ENCODE results near the gene OGFR. TPM values are rescaled to one million over a fixed set of nuclear protein-coding genes. Genes with fewer than 3 reads are reported as not detected.
A peak's percentile ranks its signal among the peaks of the same experiment; 100 is the strongest.

The OGFR gene
- total and polyA plus RNA-seq, 2 experiments from 2014 or later = 9.9 to 52.2 TPM

DNA sequence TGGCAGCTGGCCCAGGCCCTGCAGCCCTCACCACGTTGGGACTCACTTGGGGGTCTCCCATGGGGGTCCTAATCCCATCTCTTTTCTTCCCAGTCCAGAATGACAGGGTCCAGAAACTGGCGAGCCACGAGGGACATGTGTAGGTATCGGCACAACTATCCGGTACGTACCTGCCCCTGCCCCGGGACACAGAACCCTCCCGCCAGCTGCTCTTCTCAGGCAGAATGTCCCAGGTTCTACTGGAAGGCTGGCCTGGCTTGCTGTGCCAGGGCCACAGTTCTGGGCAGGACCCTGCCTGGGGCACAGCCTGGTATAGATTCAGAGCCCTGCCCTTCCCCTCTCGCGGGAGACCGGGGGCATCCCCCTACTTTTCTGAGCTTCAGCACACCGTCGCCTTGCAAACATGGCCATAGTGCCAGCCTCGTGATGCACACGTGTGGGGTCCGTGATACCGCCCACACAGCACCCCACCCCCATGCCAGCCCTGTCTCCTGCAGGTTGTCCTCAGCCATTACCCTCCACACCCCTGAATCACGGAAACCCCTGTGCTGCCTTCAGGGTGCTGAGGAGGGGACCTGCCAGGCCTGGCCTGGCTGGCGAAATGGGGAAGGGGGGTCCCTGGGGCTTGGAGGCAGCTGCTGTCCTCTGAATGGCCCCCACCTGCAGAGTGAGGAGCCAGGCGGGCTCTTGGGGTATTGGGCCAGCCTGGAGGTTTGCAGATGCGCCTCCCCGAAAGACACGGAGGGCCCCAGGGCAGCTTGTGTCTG is 3.0 kb downstream of the OGFR start:
- Histone ChIP-seq H2AFZ (no peak overlapping the region), H4K20me1 (ENCODE audit: insufficient read depth) (no peaks in the 10 kb centered on the region), H3K9me3 (ENCODE audit: low read depth) (no peaks in the 10 kb centered on the region), H3K4me2 (ENCODE audit: unreplicated experiment) (no peak overlapping the region), H3K9ac (no peak overlapping the region), H3F3A (ENCODE audit: insufficient read depth) (peaks cover 8% of the 10 kb centered on the region; the same call in 1 of the 2 replicates), H3K79me2 (ENCODE audit: insufficient read depth) (peaks cover 40% of the 10 kb centered on the region), H3K27me3 (replicated peaks; ENCODE audit: insufficient read depth) (no peaks in the 10 kb centered on the region), H3K36me3 (ENCODE audit: low read depth) (peaks cover 9% of the 10 kb centered on the region; the same call in 1 of the 2 replicates), H3K27ac (no peak overlapping the region), H3K4me3 (no peak overlapping the region), H3K9me2 (ENCODE audit: insufficient read depth) (no peaks in the 10 kb centered on the region), H3K4me1 (ENCODE audit: insufficient read depth) (peaks cover 14% of the 10 kb centered on the region)
- in situ Hi-C loops (cut with MboI) = no loop called here
- no peak for TF ChIP-seq EZH2 (IDR thresholded peaks at IDR 0.05; ENCODE audit: insufficient read depth, poor library complexity, severe bottlenecking)
- no peak for TF ChIP-seq EZH2phosphoT487 (IDR thresholded peaks at IDR 0.05; ENCODE audit: insufficient read depth, low read depth)
- no peak for DNase-seq
- 87% methylated on average over 22 to 23 of the region's 23 CpGs for WGBS, 2 experiments (ENCODE audit: low coverage in 1 of 2, low lambda C conversion rate in 2 of 2, missing lambda C conversion rate in 2 of 2)

- no peaks in the 10 kb centered on the region for H4K20me1 ChIP-seq (ENCODE audit: insufficient read depth)
- DNase-seq = peak; percentile 72
- no peak overlapping the region for H3K9ac ChIP-seq
- peaks cover 40% of the 10 kb centered on the region for H3K79me2 ChIP-seq (ENCODE audit: insufficient read depth)
- peaks cover 14% of the 10 kb centered on the region for H3K4me1 ChIP-seq (ENCODE audit: insufficient read depth)
- H3K9me2 ChIP-seq (ENCODE audit: insufficient read depth) = no peaks in the 10 kb centered on the region
- no peak for TF ChIP-seq EZH2phosphoT487 (IDR thresholded peaks at IDR 0.05; ENCODE audit: insufficient read depth, low read depth)
- TF ChIP-seq EZH2 (IDR thresholded peaks at IDR 0.05; ENCODE audit: insufficient read depth, poor library complexity, severe bottlenecking) = no peak
- no peaks in the 10 kb centered on the region for H3K27me3 ChIP-seq (replicated peaks; ENCODE audit: insufficient read depth)
- H2AFZ ChIP-seq = no peak overlapping the region
- peaks cover 6% of the 10 kb centered on the region; the same call in 1 of the 2 replicates for H3F3A ChIP-seq (ENCODE audit: insufficient read depth)
- H3K4me2 ChIP-seq (ENCODE audit: unreplicated experiment) = no peak overlapping the region
- H3K4me3 ChIP-seq = no peak overlapping the region
- WGBS, 2 experiments (ENCODE audit: low coverage in 1 of 2, low lambda C conversion rate in 2 of 2, missing lambda C conversion rate in 2 of 2) = 40 to 43% methylated on average over 20 to 21 of the region's 21 CpGs
- no peak overlapping the region for H3K27ac ChIP-seq
- in situ Hi-C loops (cut with MboI) = no loop called here
- H3K36me3 ChIP-seq (ENCODE audit: low read depth) = peaks cover 9% of the 10 kb centered on the region; the same call in 1 of the 2 replicates
- no peaks in the 10 kb centered on the region for H3K9me3 ChIP-seq (ENCODE audit: low read depth)
These were observed 3.7 kb downstream of the OGFR start for GRCh38 chr20:62808211-62808865.

DNA sequence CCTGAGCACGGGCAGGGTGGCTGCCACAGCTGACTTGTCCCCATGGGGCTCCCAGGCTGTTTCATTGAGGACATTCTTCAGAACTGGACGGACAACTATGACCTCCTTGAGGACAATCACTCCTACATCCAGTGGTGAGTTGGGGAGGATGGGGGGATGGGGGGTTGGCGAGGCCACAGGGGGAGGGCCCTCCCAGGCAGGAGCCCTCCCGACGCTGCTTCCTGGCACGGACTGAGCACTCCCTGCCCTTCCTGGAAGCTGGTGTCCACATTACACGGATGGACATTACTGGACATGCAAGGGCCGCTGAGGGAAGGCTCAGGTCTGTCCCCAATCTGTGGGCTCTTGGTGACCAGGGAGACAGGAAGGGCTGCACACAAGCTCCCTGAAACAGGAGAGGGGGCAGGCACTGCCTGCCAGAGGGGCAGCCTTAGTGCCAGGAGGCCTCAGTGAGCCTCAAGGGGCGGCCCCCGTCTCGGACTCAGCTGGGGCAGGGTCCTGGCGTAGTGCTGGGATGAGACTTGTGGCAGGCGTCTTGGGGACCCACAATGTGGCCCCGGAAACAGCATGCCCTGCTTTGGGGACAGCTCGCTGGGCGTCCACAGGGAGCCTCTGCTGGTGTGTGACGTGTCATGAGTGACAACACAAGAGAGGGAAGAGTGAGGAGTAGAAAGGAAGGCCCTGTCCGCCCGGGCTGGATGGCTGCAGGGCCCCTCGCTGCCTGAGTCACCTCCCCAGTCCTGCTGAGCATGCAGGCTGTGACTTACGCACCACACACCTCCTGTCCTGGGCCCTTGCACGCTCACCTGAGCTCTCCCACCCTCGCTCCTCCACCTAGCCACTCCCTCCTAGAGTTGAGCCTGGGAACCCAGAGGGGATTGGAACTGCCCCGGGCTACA is 5.1 kb downstream of the OGFR start:
- 94% methylated on average over 24 of the region's 24 CpGs for WGBS, 2 experiments (ENCODE audit: low coverage in 1 of 2, low lambda C conversion rate in 2 of 2, missing lambda C conversion rate in 2 of 2)
- DNase-seq = no peak
- H3K36me3 ChIP-seq (ENCODE audit: low read depth) = peaks cover 9% of the 10 kb centered on the region; the same call in 1 of the 2 replicates

DNA sequence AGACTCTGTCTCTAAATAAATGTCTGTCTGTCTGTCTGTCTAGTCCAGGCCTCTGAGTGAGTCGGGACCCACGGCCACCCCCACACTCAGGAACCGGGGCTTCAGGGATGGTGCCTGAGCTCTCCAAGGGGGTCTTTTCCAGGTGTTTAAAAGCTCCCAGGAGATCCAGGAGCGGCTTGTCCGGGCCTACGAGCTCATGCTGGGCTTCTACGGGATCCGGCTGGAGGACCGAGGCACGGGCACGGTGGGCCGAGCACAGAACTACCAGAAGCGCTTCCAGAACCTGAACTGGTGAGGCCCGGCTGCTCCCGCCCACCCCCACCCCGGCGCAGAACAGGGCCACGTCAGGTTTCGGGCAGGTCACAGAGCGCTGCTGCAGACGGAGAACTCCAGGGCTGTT is 6.7 kb downstream of the OGFR start:
- Histone ChIP-seq H3K9me2 (ENCODE audit: insufficient read depth) (no peaks in the 10 kb centered on the region), H3K4me3 (no peak overlapping the region), H3K4me1 (ENCODE audit: insufficient read depth) (peaks cover 9% of the 10 kb centered on the region), H3K79me2 (ENCODE audit: insufficient read depth) (peaks cover 29% of the 10 kb centered on the region), H3K9me3 (ENCODE audit: low read depth) (no peaks in the 10 kb centered on the region), H3K9ac (no peak overlapping the region), H4K20me1 (ENCODE audit: insufficient read depth) (no peaks in the 10 kb centered on the region), H2AFZ (no peak overlapping the region), H3K4me2 (ENCODE audit: unreplicated experiment) (no peak overlapping the region), H3F3A (ENCODE audit: insufficient read depth) (no peaks in the 10 kb centered on the region), H3K27ac (no peak overlapping the region), H3K27me3 (replicated peaks; ENCODE audit: insufficient read depth) (peaks cover 9% of the 10 kb centered on the region; the same call in 1 of the 2 replicates), H3K36me3 (ENCODE audit: low read depth) (peaks cover 9% of the 10 kb centered on the region; the same call in 1 of the 2 replicates)
- WGBS, 2 experiments (ENCODE audit: low coverage in 1 of 2, low lambda C conversion rate in 2 of 2, missing lambda C conversion rate in 2 of 2) = 92 to 93% methylated on average over 20 to 21 of the region's 21 CpGs
- TF ChIP-seq EZH2 (IDR thresholded peaks at IDR 0.05; ENCODE audit: insufficient read depth, poor library complexity, severe bottlenecking) (no peak), EZH2phosphoT487 (IDR thresholded peaks at IDR 0.05; ENCODE audit: insufficient read depth, low read depth) (no peak)
- in situ Hi-C loops (cut with MboI) = no loop called here
- no peak for DNase-seq

More for the DNA sequence above, 5.1 kb downstream of the OGFR start:
- no peaks in the 10 kb centered on the region for H3F3A ChIP-seq (ENCODE audit: insufficient read depth)
- no peak for TF ChIP-seq EZH2 (IDR thresholded peaks at IDR 0.05; ENCODE audit: insufficient read depth, poor library complexity, severe bottlenecking)
- TF ChIP-seq EZH2phosphoT487 (IDR thresholded peaks at IDR 0.05; ENCODE audit: insufficient read depth, low read depth) = no peak
- H3K27me3 ChIP-seq (replicated peaks; ENCODE audit: insufficient read depth) = no peaks in the 10 kb centered on the region
- H3K4me3 ChIP-seq = no peak overlapping the region
- H3K9me3 ChIP-seq (ENCODE audit: low read depth) = no peaks in the 10 kb centered on the region
- H3K9ac ChIP-seq = no peak overlapping the region
- in situ Hi-C loops (cut with MboI) = no loop called here
- peaks cover 40% of the 10 kb centered on the region for H3K79me2 ChIP-seq (ENCODE audit: insufficient read depth)
- peaks cover 14% of the 10 kb centered on the region for H3K4me1 ChIP-seq (ENCODE audit: insufficient read depth)
- H3K4me2 ChIP-seq (ENCODE audit: unreplicated experiment) = no peak overlapping the region
- H3K9me2 ChIP-seq (ENCODE audit: insufficient read depth) = no peaks in the 10 kb centered on the region
- H2AFZ ChIP-seq = no peak overlapping the region
- no peak overlapping the region for H3K27ac ChIP-seq
- H4K20me1 ChIP-seq (ENCODE audit: insufficient read depth) = no peaks in the 10 kb centered on the region
